ENCODE data around the gene STEAP1B.

STEAP1B gene

DNA sequence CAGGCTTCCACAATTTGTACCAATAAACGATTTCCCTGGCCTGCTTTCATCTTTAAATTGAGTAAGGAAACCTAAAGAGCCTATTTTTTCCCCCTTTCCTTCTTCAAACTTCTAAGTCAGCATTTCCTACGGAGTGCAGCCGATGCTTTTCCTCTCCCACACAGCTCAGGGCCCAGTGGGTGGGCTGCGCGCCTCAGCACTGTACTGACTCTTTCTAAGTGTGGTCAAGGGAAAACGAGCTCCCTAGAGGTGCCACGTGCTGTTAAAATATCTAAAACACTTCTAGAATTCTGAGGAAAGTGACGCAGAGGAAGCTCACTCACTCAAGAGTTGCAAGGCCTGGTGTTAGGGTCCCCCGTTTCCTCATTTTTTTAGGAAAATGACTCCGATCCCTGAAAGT is 29.0 kb downstream of the STEAP1B start:
- H3K27ac ChIP-seq: no peak overlapping the region
- H3K36me3 ChIP-seq (ENCODE audit: control insufficient read depth, insufficient read depth, low read length): no peaks in the 10 kb centered on the region
- no peaks in the 10 kb centered on the region for H3K79me2 ChIP-seq

DNA sequence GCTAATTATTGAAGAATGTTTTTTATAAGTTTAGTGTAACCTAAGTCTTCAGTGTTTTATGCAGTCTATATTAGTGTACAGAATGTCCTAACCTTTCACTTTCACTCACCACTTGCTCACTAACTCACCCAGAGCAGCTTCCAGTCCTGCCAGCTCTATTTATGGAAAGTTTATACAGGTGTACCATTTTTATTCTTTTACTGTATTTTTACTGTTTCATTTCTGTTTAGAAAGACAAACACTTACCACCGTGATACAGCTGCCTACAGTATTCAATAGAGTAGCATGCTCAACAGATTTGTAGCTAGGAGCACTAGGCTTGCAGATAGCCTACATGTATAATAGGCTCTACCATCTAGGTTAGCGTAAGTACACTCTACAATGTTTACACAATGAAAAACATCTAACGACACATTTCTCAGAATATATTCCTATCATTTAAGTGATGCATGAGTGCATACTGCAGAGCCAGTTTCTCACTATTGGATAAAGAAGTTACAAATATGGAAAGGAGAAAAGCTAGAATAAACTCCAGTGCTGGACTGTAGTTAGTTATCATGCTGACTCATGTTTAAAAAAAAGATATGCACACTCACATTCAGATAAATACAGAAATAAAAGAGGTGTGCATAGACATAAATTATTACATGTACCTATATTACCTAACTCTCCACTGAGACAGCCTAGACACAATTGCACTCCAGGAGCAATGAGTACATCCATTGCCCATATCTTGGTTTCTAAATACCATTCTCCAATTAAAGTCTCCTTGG is 30.4 kb downstream of the STEAP1B start:
- H3K79me2 ChIP-seq: no peaks in the 10 kb centered on the region
- H2AFZ ChIP-seq: no peak overlapping the region
- no peaks in the 10 kb centered on the region for H3K27me3 ChIP-seq (ENCODE audit: control insufficient read depth, insufficient read depth, low read length)
- H3K9ac ChIP-seq: no peak overlapping the region
- no peak overlapping the region for H3K4me2 ChIP-seq (ENCODE audit: low read length)
- H3K9me3 ChIP-seq (ENCODE audit: control insufficient read depth, low read length): no peaks in the 10 kb centered on the region
- H3K4me3 ChIP-seq (ENCODE audit: low read depth, low read length): no peak overlapping the region
- no peaks in the 10 kb centered on the region for H3K36me3 ChIP-seq (ENCODE audit: control insufficient read depth, insufficient read depth, low read length)
- no peak overlapping the region for H3K27ac ChIP-seq
- H3K4me1 ChIP-seq: no peaks in the 10 kb centered on the region
- TF ChIP-seq, protein P1, sequence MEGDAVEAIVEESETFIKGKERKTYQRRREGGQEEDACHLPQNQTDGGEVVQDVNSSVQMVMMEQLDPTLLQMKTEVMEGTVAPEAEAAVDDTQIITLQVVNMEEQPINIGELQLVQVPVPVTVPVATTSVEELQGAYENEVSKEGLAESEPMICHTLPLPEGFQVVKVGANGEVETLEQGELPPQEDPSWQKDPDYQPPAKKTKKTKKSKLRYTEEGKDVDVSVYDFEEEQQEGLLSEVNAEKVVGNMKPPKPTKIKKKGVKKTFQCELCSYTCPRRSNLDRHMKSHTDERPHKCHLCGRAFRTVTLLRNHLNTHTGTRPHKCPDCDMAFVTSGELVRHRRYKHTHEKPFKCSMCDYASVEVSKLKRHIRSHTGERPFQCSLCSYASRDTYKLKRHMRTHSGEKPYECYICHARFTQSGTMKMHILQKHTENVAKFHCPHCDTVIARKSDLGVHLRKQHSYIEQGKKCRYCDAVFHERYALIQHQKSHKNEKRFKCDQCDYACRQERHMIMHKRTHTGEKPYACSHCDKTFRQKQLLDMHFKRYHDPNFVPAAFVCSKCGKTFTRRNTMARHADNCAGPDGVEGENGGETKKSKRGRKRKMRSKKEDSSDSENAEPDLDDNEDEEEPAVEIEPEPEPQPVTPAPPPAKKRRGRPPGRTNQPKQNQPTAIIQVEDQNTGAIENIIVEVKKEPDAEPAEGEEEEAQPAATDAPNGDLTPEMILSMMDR (IDR thresholded peaks at IDR 0.05): no peak

More for the DNA sequence above, 29.0 kb downstream of the STEAP1B start:
- Histone ChIP-seq H3K4me1 (no peaks in the 10 kb centered on the region), H3K9me3 (ENCODE audit: control insufficient read depth, low read length) (no peaks in the 10 kb centered on the region), H3K27me3 (ENCODE audit: control insufficient read depth, insufficient read depth, low read length) (no peaks in the 10 kb centered on the region), H3K9ac (no peak overlapping the region), H3K4me2 (ENCODE audit: low read length) (no peak overlapping the region), H2AFZ (no peak overlapping the region), H3K4me3 (ENCODE audit: low read depth, low read length) (no peak overlapping the region)
- TF ChIP-seq, protein P1 (IDR thresholded peaks at IDR 0.05): no peak

DNA sequence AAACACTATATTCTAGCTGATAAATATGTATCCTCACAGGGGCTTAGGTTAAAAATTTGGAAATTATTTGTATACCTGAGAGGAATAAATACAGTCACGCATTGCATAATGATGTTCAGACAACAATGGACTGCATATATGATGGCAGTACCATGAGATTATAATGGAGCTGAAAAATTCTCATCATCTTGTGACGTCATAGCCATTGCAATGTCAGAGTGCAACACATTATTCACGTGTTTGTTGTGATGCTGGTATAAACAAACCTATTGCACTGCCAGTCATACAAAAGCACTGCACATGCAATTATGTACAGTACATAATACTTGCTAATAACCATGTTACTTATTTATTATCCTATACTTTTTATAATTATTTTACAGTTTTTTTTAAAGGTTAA is 31.4 kb downstream of the STEAP1B start:
- Histone ChIP-seq H3K36me3 (ENCODE audit: control insufficient read depth, insufficient read depth, low read length) (no peaks in the 10 kb centered on the region), H3K4me1 (no peaks in the 10 kb centered on the region), H3K27me3 (ENCODE audit: control insufficient read depth, insufficient read depth, low read length) (no peaks in the 10 kb centered on the region), H2AFZ (no peak overlapping the region), H3K9ac (no peak overlapping the region), H3K4me2 (ENCODE audit: low read length) (no peak overlapping the region), H3K27ac (no peak overlapping the region), H3K9me3 (ENCODE audit: control insufficient read depth, low read length) (no peaks in the 10 kb centered on the region), H3K4me3 (ENCODE audit: low read depth, low read length) (no peak overlapping the region), H3K79me2 (no peaks in the 10 kb centered on the region)
- TF ChIP-seq, protein P1 (IDR thresholded peaks at IDR 0.05): no peak

DNA sequence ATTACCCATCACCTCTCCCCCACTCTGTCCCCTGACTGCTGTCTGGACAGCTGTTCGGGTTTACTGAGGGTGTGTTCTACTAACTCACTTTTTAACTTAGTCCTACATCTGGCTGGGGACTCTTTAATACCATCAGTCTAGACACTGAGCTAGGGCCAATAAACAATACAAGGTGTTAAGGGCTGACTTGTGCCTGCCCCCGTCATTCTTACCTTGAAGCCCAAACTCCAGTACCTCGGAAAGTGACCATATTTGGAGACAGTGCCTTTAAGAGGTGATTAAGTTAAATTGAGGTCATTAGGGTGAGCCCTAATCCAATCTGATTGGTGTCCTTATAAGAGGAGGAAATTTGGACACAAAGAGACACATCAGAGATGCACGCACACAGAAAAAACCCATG is 35.7 kb downstream of the STEAP1B start:
- H2AFZ ChIP-seq: no peak overlapping the region

More for the DNA sequence above, 35.7 kb downstream of the STEAP1B start:
- Histone ChIP-seq H3K4me2 (ENCODE audit: low read length) (no peak overlapping the region), H3K27ac (no peak overlapping the region), H3K9ac (no peak overlapping the region), H3K79me2 (no peaks in the 10 kb centered on the region), H3K4me1 (no peaks in the 10 kb centered on the region), H3K36me3 (ENCODE audit: control insufficient read depth, insufficient read depth, low read length) (no peaks in the 10 kb centered on the region), H3K9me3 (ENCODE audit: control insufficient read depth, low read length) (no peaks in the 10 kb centered on the region), H3K4me3 (ENCODE audit: low read depth, low read length) (no peak overlapping the region), H3K27me3 (ENCODE audit: control insufficient read depth, insufficient read depth, low read length) (no peaks in the 10 kb centered on the region)
- TF ChIP-seq, protein P1 (IDR thresholded peaks at IDR 0.05): no peak

All from parathyroid adenoma (tissue), 2 donors.